H9 (cell line): ENCODE data around the gene ZNF230. TPM values are rescaled to one million over a fixed set of nuclear protein-coding genes. Genes with fewer than 3 reads are reported as not detected.

Experiments
- DNase-seq: peaks from one replicate; pipeline ENCODE4 v3.0.0-alpha.2; 2017
- H2AFZ ChIP-seq: one replicate; pipeline ENCODE4 v1.6.1; 2013; ENCODE audit warnings: mild to moderate bottlenecking, low read length, control low read depth, moderate library complexity
- H2AK5ac ChIP-seq: 2 replicates; pipeline ENCODE4 v1.6.1; 2013; ENCODE audit warnings: low read length, control low read depth, mixed read lengths; ENCODE audit not compliant: insufficient read length
- H2BK120ac ChIP-seq: one replicate; pipeline ENCODE4 v1.6.1; 2013; ENCODE audit warnings: low read depth, mild to moderate bottlenecking, low read length, control low read depth, inconsistent platforms; ENCODE audit not compliant: poor library complexity, severe bottlenecking
- H2BK12ac ChIP-seq: 2 replicates; pipeline ENCODE4 v1.6.1; 2013; ENCODE audit warnings: low read length, control low read depth, mixed read lengths, low read depth; ENCODE audit not compliant: insufficient read length
- H2BK15ac ChIP-seq: 2 replicates; pipeline ENCODE4 v1.6.1; 2013; ENCODE audit warnings: low read depth, low read length, control low read depth
- H2BK20ac ChIP-seq: one replicate; pipeline ENCODE4 v1.6.1; 2013; ENCODE audit warnings: low read depth, mild to moderate bottlenecking, low read length, control low read depth, inconsistent platforms; ENCODE audit not compliant: poor library complexity, severe bottlenecking
- H2BK5ac ChIP-seq: 2 replicates; pipeline ENCODE4 v1.6.1; 2013; ENCODE audit warnings: low read length, control low read depth, mixed read lengths; ENCODE audit not compliant: insufficient read length
- H3K14ac ChIP-seq: 2 replicates; pipeline ENCODE4 v1.6.1; 2013; ENCODE audit warnings: low read length, control low read depth; ENCODE audit not compliant: insufficient read depth
- H3K18ac ChIP-seq: 2 replicates; pipeline ENCODE4 v1.6.1; 2013; ENCODE audit warnings: low read depth, mild to moderate bottlenecking, mixed read lengths, low read length, control low read depth; ENCODE audit not compliant: insufficient read length
- H3K23ac ChIP-seq: 2 replicates; pipeline ENCODE4 v1.6.1; 2013; ENCODE audit warnings: low read length, control low read depth, mixed read lengths, low read depth; ENCODE audit not compliant: insufficient read length
- H3K23me2 ChIP-seq: 2 replicates; pipeline ENCODE4 v1.6.1; 2013; ENCODE audit warnings: low read depth, mild to moderate bottlenecking, mixed read lengths, low read length, control low read depth; ENCODE audit not compliant: insufficient read length, poor library complexity, severe bottlenecking
- H3K27ac ChIP-seq: 2 replicates; pipeline ENCODE4 v1.5.1; 2013; ENCODE audit warnings: low read length, control low read depth, mixed read lengths, low read depth; ENCODE audit not compliant: insufficient read length
- H3K27me3 ChIP-seq: 2 replicates; pipeline ENCODE4 v1.6.1; 2013; ENCODE audit warnings: low read length, control low read depth, inconsistent platforms; ENCODE audit not compliant: insufficient read depth
- H3K4ac ChIP-seq: 2 replicates; pipeline ENCODE4 v1.6.1; 2013; ENCODE audit warnings: low read depth, mild to moderate bottlenecking, control low read depth, inconsistent platforms, low read length, moderate library complexity
- H3K4me1 ChIP-seq: 2 replicates; pipeline ENCODE4 v1.6.1; 2013; ENCODE audit warnings: low read length, control low read depth, inconsistent platforms; ENCODE audit not compliant: insufficient read depth
- H3K4me2 ChIP-seq: 2 replicates; pipeline ENCODE4 v1.6.1; 2013; ENCODE audit warnings: low read length, control low read depth, mixed read lengths; ENCODE audit not compliant: insufficient read length, insufficient read depth
- H3K56ac ChIP-seq: 2 replicates; pipeline ENCODE4 v1.6.1; 2013; ENCODE audit warnings: low read depth, mild to moderate bottlenecking, mixed read lengths, low read length, control low read depth; ENCODE audit not compliant: insufficient read length
- H3K79me1 ChIP-seq: 2 replicates; pipeline ENCODE4 v1.6.1; 2013; ENCODE audit warnings: low read depth, mild to moderate bottlenecking, moderate library complexity, low read length, control low read depth, inconsistent platforms; ENCODE audit not compliant: insufficient read depth, poor library complexity, severe bottlenecking
- H3K79me2 ChIP-seq: 2 replicates; pipeline ENCODE4 v1.6.1; 2013; ENCODE audit warnings: low read length, control low read depth, inconsistent platforms; ENCODE audit not compliant: insufficient read depth
- H3K9ac ChIP-seq: 2 replicates; pipeline ENCODE4 v1.6.1; 2013; ENCODE audit warnings: low read length, control low read depth, mixed read lengths; ENCODE audit not compliant: insufficient read length; ENCODE audit errors: extremely low read depth
- H3K9me3 ChIP-seq: one replicate; pipeline ENCODE4 v1.6.1; 2013; ENCODE audit warnings: low read depth, low read length, inconsistent platforms; ENCODE audit not compliant: control insufficient read depth
- H3T11ph ChIP-seq: one replicate; pipeline ENCODE4 v1.6.1; 2013; ENCODE audit warnings: mild to moderate bottlenecking, low read length, control low read depth, inconsistent platforms
- H4K20me1 ChIP-seq: one replicate; pipeline ENCODE4 v1.6.1; 2013; ENCODE audit not compliant: control insufficient read depth, insufficient read length, insufficient read depth
- H4K5ac ChIP-seq: 2 replicates; pipeline ENCODE4 v1.6.1; 2013; ENCODE audit warnings: low read depth, mild to moderate bottlenecking, mixed read lengths, low read length, control low read depth; ENCODE audit not compliant: insufficient read length
- H4K8ac ChIP-seq: replicated peaks from 2 replicates; pipeline ENCODE4 v1.6.1; 2013; ENCODE audit warnings: low read length, control low read depth, mixed read lengths, low read depth; ENCODE audit not compliant: insufficient read length
- H4K91ac ChIP-seq: 2 replicates; pipeline ENCODE4 v1.6.1; 2013; ENCODE audit warnings: low read depth, mild to moderate bottlenecking, moderate library complexity, mixed read lengths, low read length, control low read depth; ENCODE audit not compliant: insufficient read length
- H3K27ac Mint-ChIP-seq, 3 experiments: 2 replicates in 2 of 3; 3 replicates in 1 of 3; pipeline ENCODE4 v1.8.0; 2020 to 2021; ENCODE audit warnings: mixed read lengths in 3 of 3, mild to moderate bottlenecking in 1 of 3, moderate library complexity in 1 of 3
- H3K27me3 Mint-ChIP-seq: 2 replicates; pipeline ENCODE4 v1.8.0; 2021; ENCODE audit warnings: low read depth, mild to moderate bottlenecking, moderate library complexity, mixed read lengths
- H3K36me3 Mint-ChIP-seq, 3 experiments: 2 replicates in 2 of 3; 3 replicates in 1 of 3; pipeline ENCODE4 v1.8.0; 2020 to 2021; ENCODE audit warnings: low read depth in 3 of 3, mixed read lengths in 3 of 3; ENCODE audit not compliant: insufficient read depth in 1 of 3
- H3K4me1 Mint-ChIP-seq, 2 experiments: 2 replicates each; pipeline ENCODE4 v1.8.0; 2020; ENCODE audit warnings: mixed read lengths in 2 of 2
- H3K4me3 Mint-ChIP-seq, 2 experiments: 2 replicates in 1 of 2; 3 replicates in 1 of 2; pipeline ENCODE4 v1.8.0; 2020 to 2021; ENCODE audit warnings: mild to moderate bottlenecking in 2 of 2, mixed read lengths in 2 of 2, moderate library complexity in 1 of 2
- H3K9me3 Mint-ChIP-seq, 2 experiments: 2 replicates in 1 of 2; 3 replicates in 1 of 2; pipeline ENCODE4 v1.8.0; 2020; ENCODE audit warnings: mild to moderate bottlenecking in 2 of 2, mixed read lengths in 2 of 2, moderate library complexity in 1 of 2
- CTCF ChIP-seq: fragments of 200-600 bp; sonication (generic); conservative IDR thresholded peaks from 3 replicates; pipeline ENCODE4 v1.8.0; 2021; ENCODE audit warnings: antibody characterized with exemption, mild to moderate bottlenecking
- WGBS: extraction: QIAGEN DNeasy Blood & Tissue Kit; methylation state at CpG from one replicate; pipeline ENCODE4 v1.1.7; 2013; ENCODE audit warnings: missing lambda C conversion rate, low lambda C conversion rate, mixed read lengths; ENCODE audit not compliant: insufficient read length; ENCODE audit errors: extremely low coverage; 5-methylcytosine and 5-hydroxymethylcytosine counted together
- total RNA-seq: library from RNA; stranded (reverse); gene quantifications from 2 replicates; pipeline ENCODE4 v1.2.1, GENCODE V29; 2021

ZNF230 gene
- total RNA-seq, 1 experiment from 2014 or later: 3.1 TPM

- Histone ChIP-seq H2AFZ (peak overlapping the region; percentile 52), H3K27ac (no peak overlapping the region), H4K5ac (no peak overlapping the region), H3K4ac (no peak overlapping the region), H3K9ac (peak overlapping the region; percentile 11), H3K23ac (no peak overlapping the region), H3K79me2 (no peaks in the 10 kb centered on the region; the same call in 1 of the 2 replicates), H2BK120ac (no peak overlapping the region), H3K79me1 (no peaks in the 10 kb centered on the region), H2BK15ac (no peak overlapping the region), H3K14ac (no peak overlapping the region), H3T11ph (no peak overlapping the region), H3K9me3 (peaks cover 2% of the 10 kb centered on the region), H3K27me3 (no peaks in the 10 kb centered on the region), H2BK12ac (no peak overlapping the region), H2BK5ac (no peak overlapping the region), H2BK20ac (no peak overlapping the region), H3K23me2 (peaks cover 7% of the 10 kb centered on the region), H4K8ac (no peak overlapping the region), H3K4me2 (peak overlapping the region; percentile 67), H3K18ac (no peak overlapping the region), H4K91ac (no peak overlapping the region), H3K56ac (no peak overlapping the region), H4K20me1 (no peaks in the 10 kb centered on the region), H3K4me1 (no peaks in the 10 kb centered on the region; the same call in 1 of the 2 replicates), H2AK5ac (no peak overlapping the region)
- no peak for DNase-seq
- peak overlapping the region in 1 of 3 experiments; percentile 94; a peak in 2 of 7 replicates for H3K27ac Mint-ChIP-seq
- TF ChIP-seq CTCF: no peak
- peaks cover 10 to 11% of the 10 kb centered on the region in 2 experiments for H3K4me1 Mint-ChIP-seq
- peak overlapping the region; percentile 95 to 100 for H3K4me3 Mint-ChIP-seq
- peaks cover 8% of the 10 kb centered on the region for H3K27me3 Mint-ChIP-seq
- peaks cover 3 to 33% of the 10 kb centered on the region in 2 experiments; a peak in 4 of 5 replicates for H3K9me3 Mint-ChIP-seq
- H3K36me3 Mint-ChIP-seq: peaks cover 31 to 36% (median 32%) of the 10 kb centered on the region in 3 experiments
- no CpG with 5 or more reads among the region's 4 CpGs for WGBS
Observed at GRCh38 chr19:44024900-44025216, 22.1 kb downstream of the ZNF230 start.
